Activated T-cell treated with anti-CD3 and anti-CD28 coated beads for 48 hours (primary cell): Measurements from ENCODE around the gene LENG1.
"Not testable (repeated sequence)": the region's sequence is repeated elsewhere in the genome, so short reads cannot be mapped to it uniquely, and the experiment has no call there.

ENCODE experiments used
- DNase-seq: peaks from one replicate; pipeline ENCODE4 v3.0.0-alpha.2; 2020; ENCODE audit warnings: low read depth

LENG1 gene

DNA sequence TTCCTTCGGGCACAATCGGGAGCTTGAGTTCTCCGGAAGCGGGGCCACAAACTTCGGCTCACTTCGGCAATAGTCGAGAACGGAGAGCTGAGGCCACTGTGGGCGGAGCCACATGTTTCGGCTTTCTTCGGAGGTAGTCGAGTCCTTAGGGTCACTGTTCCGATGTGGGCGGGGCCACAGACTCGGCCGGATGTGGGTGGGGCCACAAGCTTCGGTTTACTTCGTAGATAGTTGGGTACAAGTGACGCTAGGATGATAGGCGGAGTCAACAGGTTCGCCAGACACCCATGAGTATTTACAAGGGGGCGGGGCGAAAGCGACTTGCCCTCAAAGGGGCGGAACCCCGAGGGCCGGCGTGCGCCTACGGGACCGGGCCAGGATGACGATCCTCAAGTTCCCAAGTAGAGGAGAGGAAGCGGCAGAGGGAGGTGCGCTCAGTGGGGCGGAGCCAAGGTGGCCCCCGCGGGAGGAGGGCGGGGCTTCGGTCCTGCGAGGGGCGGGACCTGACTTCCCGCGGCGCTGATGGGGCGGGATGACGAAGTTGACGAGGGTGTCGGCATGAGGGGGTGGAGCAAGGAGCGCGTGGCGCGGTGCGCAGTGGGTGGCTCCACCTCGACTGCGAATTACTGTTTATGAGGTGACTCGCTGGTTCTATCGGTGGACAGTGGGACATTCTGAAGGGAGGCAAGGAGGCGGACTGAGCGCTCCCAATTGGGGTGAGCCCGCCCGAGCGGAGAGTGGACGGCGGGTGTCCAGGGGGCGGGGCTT is 30.4 kb upstream of the LENG1 start:
- DNase-seq = peak; percentile 100

DNA sequence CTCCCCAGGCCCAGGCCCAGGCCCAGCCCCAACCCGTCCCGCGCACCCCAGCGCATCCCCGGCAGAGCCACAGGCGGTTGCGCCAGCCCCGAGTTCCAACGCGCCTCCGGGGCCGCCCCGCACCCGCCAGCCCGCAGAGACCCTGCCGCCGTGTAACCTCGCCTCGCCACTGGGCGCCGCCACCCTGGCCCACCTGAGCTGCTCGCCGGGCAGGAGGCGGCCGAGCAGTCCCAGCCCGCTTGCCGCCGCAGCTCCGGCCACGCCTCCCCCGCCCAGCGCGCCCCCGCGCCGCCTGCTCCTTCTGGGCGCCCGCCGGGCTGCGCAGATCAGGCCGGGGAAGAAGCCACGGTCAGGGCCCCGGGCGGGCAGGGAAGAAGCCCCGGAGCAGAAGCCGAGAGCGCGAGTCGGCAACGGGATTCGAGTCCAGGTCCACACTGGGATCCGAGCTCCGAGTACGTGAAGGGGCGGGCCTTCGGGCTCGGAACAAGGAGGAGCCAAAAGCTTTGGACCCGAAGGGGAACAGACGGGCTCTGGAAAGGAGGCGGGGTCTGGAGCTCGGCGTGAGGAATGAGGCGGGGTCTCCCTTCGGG is 29.7 kb upstream of the LENG1 start, which contains the start of gene MBOAT7:
MBOAT7 (minus strand) TSS at position 436 of the 590 bp plus-strand sequence. CDS start 1,072 bp downstream, outside the sequence.
- DNase-seq = no peak

DNA sequence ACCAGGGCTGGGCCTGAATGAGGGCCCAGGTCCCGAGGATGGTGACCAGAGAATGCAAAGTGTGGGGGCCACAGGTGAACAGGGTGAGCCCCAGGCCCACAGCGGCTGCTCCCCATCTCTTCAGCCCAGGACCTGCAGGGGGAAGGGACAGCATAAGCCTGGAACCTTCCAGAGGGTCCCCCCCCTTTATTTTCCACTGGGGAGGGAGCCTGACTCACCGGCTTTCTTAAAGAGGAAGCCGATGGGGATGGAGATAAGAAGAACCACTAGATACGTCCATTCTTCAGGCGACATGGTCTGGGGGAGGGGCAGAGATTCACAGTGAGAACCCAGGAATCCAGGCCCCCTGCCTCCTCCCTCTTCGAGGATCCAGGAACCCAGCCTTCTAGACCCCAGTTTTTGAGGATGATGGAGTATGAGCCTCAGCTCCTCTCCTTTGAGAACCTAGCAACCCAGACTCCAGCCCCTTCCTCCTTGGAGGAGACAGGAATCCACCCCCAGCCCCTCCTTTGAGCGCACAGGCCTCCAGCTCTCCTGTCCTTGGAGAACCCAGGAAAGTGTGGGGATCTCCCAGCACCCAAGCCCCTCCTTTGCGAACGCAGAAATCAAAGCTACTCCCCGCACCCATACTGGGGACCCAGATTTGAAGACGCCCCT is 28.8 kb upstream of the LENG1 start:
- DNase-seq = peak; percentile 44

DNA sequence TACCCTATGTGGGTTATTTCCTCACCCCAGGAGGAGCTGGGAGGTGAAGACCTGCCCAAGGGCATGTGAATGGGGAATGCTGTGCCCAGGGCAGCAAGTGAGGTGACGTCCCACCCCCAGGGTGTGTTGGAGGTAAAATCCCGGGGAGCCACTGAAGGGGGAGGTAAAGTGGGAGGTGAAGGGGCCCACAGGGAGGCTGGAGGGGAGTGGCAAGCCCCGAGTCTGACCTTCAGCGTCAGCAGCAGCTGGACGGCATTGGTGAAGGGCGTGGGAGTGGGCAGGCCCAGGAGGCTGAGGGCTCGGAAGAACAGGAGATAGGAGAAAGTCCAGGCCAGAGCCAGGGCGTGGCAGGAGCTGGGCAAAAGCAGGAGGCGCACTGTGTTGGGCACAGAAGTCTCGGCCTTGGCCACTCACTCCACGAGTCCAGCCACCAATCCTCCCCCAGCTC is 27.4 kb upstream of the LENG1 start:
- no peak for DNase-seq

DNA sequence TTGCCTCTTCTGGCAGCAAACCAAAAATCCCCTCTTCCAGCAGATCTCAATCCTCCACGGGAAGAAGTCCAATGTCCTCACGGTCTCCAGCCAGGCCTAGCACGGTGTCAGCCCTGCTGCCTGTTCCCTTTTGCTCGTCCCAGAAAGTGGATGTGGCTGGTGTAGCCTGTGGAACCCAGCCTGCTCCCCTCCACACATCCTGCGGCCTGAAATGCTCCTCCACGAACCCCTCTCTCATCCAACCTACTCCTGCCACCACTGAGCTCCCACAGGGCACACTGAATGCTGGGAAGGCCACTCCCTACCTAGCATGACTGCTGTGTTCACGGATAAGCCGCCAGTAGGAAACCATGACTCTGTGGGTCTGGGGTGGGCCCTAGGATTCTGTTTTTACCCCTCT is 26.8 kb upstream of the LENG1 start:
- no peak for DNase-seq

DNA sequence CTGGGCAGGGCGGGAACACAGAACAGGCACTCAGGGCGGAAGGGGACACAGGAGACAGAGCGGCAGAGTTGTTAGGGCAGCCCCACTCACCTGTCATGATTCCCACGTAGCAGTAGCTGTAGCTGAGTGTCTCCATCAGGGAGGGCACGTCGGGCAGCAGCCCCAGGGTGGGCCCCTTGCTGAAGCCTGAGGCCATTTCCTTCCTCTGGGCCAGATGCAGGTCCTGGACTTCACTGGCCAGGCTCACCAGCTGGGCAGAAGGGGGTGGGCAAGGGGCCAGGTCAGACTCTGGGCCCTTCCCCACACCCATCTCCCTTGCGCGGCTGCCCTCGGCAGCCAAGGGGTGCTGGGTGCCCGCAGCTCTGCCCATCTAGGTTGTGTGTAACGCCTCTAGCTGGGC is 23.9 kb upstream of the LENG1 start:
- DNase-seq = no peak

DNA sequence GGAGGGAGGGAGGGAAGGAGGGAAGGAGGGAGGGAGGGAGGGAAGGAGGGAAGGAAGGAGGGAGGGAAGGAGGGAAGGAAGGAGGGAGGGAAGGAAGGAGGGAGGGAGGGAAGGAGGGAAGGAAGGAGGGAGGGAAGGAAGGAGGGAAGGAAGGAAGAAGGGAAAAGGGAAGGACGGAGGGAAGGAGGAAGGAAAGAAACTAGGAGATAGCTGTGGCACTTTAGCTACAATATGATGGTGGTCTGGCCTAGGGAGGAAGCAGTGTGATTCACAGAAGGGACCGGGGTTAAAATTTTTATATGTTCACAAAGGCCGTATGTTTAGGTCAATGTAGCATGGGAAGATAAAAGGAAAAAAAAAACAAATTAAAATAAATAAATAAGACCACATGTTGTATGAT is 22.4 kb upstream of the LENG1 start:
- DNase-seq = not testable (repeated sequence)

DNA sequence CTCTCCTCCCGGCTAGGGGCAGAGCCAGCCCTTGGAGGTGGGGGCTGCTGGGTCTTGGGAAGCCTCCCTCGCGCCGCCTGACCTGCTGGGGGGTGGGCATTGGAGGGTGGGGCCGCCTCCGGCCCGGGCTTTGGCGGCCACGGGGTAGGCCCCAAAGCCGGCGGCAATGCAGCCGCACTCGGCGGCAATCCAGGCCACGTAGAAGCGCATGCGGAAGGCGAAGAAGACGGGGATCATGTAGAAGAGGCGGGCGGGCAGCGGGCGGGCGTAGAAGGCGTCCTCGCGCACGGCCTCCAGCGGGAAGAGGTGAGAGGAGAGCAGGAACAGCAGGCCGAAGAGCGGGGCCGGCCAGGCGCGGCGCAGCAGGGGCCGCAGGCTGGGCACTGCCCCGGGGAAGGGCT is 21.2 kb upstream of the LENG1 start:
- DNase-seq = no peak

DNA sequence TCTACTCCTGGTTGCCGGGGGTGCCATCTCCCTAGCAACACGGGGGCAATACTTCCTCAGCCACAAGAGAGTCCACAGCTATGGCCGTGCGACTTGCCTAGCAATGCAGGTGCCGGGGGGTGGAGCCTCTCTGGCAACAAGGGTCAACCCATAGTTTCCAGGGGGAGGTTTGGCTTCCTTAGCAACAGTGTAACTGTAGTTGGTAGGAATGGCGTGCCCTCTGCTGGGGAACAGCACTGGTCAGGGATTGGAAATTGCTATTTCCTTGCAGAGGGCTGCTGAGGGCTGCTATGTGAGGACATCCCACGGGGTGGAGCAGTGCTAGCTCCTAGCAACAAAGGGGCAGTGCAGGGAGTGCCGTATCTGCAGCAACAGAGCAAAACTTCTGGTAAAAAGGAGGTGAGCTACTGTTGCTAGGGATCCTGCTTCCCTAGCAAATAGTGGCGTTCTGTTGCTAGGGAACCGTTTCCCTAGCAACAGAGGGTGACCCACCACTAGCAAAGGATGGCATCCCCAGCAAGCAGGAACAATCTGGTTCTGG is 20.5 kb upstream of the LENG1 start:
- no peak for DNase-seq

DNA sequence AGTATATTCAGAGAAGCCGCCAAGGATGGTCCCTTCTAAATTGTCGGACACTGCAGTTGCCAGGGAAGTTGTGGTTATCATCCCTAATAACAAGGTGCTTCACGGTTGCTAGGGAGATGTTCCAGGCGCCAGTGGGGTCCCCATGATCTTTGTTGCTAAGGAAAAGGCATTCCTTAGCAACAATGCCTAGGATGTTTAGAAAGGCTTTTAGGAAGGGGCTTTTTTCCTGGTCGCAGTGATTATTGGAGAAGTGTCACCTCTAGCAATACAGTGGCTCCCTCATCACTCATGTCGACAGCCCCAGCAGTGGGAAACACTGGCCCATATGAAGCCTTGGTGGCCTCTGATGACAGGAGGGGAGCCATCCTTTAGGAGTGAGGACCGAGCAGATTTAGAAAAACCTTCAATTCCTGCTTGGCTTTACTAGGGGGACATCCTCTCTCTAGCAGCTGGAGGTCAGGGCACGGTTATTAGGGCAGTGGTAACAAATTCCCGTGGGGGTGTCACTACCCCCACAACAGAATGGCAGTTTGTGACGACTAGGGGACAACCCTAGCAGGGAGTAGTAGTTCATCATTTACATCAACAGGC is 19.8 kb upstream of the LENG1 start:
- no peak for DNase-seq

DNA sequence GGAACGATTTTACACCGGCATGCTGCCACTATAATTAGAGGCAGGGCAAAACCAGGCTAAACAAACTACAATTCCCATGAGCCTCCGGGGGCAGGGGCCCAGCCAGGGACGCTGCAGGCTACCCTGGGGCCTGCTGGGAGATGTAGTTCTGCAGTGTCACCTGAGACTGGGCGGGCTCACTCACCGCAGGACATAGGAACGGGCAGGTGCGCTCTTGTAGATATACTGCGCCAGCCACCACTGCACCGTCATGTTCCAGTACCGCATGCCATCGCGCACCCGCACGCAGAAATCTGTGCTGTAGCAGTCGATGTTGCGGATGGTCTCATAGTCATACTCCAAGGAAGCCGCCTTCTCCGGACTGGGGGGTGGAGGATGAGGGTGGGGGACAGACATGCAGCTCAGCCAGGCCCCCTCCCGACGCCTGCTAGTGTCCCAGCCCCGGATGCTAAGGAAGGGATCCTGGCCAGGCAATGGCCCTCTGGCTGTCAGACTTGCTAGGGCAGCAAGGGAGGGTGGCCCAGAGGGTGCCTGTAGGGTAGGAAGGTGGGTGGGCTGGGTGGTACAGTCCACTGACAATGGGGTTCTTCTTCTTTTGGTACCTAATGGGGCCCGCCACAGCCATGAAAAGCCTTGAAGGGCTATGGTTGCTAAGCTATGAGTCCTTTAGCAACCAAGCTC is 19.2 kb upstream of the LENG1 start:
- no peak for DNase-seq

DNA sequence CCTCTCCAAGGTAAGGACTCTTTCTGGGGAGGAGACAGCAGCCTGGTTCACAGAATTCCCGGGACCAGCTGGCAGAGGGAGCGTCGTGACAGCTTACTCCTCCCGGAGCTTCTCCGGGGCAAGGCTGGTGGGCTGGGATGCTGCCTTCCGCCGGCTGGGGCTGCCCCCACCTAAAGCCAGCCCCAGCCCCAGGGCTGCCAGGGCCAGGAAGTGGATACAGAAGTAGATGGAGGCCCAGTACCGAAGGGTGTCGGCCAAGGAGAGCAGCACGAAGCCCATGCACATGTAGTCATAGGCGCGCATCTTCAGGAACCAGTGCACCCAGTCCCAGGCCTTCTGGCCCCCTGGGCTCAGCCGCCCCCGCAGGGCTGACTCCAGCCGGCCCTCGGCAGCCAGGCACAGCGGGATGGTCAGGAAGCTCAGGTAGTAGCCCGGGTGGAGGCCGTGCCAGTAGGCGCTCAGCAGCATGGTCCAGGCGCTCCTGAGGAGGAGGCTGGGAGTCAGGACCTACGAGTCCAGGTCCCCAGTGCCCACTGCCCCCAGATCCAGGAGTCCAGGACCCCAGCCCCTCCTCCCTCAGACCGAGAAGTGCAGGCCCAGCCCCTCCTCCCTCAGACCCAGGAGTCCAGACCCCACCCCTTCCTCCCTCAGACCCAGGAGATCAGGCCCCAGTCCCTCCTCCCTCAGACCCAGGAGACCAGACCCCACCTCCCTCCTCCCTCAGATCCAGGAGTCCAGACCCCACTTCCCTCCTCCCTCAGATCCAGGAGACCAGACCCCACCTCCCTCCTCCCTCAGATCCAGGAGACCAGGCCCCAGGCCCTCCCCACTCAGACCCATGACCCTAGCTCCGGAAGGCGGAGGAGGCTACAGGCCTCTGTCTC is 14.7 kb upstream of the LENG1 start:
- DNase-seq = no peak

DNA sequence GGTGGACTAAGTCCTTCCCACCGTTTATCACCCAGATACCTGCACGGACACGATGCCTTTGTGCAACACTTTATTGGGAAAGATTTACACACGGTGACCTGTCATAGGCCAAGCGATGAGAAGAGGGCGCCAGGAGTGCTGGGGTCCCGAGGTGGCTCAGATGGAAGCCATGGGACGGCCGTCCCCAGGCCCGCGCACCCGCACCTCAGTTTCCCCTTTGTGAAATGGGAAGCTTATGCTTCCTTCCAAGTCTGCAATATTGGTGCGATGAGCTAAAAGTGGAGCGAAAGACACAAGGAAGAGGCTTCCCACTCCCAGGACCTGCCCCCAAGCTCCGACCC is 13.8 kb upstream of the LENG1 start:
- no peak for DNase-seq

DNA sequence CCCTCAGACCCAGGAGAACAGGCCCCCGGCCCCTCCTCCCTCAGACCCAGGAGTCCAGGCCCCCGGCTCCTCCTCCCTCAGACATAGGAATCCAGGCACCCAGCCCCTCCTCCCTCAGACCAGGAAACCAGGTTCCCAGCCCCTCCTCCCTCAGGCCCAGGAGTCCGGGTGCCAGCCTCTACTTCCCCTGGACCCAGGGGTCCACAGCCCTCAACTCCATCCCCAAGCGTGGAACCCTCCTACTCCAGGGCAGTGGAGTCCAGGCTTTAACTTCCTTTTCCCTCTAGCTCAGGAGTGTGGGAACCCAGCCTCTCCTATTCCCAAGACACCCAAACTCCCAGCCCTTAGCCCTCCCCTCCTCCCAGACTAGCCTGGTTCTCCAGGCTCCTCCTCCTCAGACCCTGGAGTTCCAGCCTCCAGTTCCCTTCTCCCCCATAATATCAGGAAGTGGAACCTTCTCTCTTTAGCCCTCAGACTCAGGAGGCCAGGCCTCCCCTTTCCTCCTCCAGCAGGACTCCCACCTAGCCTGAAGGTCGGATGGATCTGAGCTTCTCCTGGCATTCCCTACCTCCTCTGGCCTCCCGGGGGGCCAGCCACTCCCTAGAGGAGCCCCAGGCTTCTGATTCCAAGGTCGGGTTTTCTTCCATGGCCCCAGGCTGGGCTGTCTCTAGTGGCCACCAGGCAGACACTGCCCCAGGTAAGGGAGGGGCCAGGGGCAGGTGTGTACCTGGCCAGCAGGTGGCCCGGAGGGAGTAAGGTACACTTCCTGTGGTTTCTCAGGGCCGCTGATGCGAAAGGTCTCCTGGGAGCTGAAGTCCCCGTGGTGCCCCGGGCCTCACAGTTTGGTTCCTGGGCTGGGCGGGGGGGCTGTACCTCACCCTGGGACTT is 13.2 kb upstream of the LENG1 start, which contains the start of gene TMC4:
TMC4 (minus strand) TSS at position 690 of the 888 bp plus-strand sequence; CDS start at position 647, 43 bp downstream.
- no peak for DNase-seq

DNA sequence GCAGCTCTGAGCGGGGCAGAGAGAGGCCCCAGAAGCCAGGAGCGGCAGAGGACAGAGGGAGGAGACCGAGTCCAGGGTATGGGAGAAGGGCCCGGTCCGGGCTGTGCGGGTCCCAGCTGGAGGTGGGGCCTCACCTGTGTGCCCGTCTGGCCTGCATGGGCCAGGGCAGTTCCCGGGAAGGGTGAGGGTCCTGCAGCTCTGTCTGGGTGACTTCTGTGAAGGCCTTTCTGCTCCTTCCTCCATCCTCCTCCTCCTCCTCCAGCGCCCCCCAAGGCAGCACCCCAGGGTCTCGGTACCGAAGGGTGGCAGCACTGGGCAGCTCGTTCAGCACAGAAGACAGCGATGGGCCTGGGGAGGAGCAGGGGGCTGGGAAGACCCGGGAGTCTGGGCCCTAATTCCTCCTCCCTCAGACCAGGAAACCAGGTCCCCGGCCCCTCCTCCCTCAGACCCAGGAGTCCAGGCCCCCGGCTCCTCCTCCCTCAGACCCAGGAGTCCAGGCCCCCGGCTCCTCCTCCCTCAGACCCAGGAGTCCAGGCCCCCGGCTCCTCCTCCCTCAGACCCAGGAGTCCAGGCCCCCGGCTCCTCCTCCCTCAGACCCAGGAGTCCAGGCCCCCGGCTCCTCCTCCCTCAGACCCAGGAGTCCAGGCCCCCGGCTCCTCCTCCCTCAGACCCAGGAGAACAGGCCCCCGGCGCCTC is 12.4 kb upstream of the LENG1 start:
- not testable (repeated sequence) for DNase-seq

DNA sequence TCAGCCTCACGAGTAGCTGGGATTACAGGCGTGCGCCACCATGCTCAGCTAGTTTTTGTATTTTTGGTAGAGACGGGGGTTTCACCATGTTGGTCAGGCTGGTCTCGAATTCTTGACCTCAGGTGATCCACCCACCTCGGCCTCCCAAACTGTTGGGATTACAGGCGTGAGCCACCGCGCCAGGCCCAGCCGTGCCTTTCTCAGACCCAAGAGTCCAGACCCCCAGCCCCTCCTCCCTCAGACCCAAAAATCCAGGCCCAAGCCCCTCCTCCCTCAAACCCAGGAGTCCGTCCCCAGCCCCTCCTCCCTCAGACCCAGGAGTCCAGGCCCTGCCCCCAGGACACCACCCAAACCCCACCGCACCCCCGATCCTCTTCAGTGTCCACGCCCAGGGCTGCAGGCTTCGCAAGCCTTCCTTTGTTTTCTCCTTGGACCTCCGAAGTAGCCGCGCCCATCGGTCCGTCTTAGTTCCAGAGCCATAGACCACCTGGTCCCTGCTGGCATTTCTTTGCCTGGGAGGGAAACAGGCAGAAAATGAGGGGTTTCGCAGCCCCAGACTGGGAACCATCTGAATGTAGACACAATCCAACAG is 9.7 kb upstream of the LENG1 start:
- no peak for DNase-seq

DNA sequence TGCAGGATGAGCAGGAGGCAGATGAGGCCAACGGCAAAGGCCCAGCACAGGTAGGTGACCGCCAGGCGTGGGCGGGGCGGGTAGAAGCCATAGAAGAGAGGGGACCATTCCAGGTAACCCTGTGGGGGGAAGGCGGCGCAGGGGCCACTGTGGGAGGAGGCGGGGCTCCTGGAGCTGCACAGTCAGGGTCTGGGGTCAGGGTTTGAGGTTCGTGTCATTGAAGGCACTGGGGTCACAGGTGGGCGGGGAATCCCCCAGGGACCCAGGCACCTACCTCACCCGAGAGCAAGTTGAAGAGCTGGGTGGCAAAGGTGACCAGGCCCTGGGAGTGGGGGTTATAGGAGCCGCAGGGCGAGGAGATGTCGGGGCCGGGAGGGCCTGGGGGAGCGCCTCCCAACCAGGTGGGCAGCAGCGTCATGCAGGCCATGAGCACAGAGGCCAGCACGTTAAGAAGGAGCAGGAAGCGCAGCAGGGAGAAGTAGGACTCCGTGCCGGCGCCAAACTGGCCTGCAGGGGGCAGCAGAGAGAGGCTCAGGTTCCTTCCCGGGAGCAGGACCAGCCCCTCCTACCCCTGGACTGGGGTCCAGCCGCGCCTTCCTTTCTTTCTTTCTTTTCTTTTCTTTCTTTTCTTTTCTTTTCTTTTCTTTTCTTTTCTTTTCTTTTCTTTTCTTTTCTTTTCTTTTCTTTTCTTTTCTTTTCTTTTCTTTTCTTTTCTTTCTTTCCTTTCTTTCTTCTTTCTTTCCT is 8.8 kb upstream of the LENG1 start:
- DNase-seq = peak; percentile 86

DNA sequence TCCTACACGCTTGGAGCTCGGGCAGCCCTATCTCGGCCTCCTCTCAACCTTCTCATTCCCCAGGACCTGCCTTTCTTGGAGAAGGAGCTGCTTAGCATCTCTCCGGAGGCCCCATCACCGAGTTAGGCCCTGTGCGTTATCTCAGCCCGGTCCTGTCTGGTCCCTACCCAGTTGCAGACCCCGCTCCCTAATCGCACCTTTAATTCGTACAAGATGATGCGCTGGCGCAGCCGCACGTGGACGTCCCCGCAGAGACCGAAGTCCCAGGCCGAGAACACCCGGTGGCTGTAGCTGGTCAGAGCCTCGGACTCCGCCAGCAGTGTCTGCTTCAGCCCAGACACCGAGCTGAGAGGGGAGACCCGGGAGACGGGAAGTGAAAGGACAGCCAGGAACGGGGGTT is 5.7 kb upstream of the LENG1 start:
- DNase-seq = no peak
